Osteoblast (primary cell): ENCODE results near the gene TMEM209. TPM values are rescaled to one million over a fixed set of nuclear protein-coding genes. Genes with fewer than 3 reads are reported as not detected.

ENCODE experiments used
- DNase-seq: peaks from one replicate; pipeline ENCODE4 v3.0.0; 2011; ENCODE audit warnings: low spot score, mixed read lengths; ENCODE audit not compliant: insufficient read length; ENCODE audit errors: missing footprints
- H2AFZ ChIP-seq: 2 replicates; pipeline ENCODE4 v1.6.0; 2011; ENCODE audit warnings: mild to moderate bottlenecking, low read length
- H3K27ac ChIP-seq: 2 replicates; pipeline ENCODE4 v1.5.1; 2011; ENCODE audit warnings: mild to moderate bottlenecking, low read depth, low read length, moderate library complexity
- H3K27me3 ChIP-seq: 2 replicates; pipeline ENCODE4 v1.6.0; 2012; ENCODE audit warnings: mild to moderate bottlenecking, control low read depth, inconsistent platforms, low read length, moderate library complexity; ENCODE audit not compliant: insufficient read depth
- H3K36me3 ChIP-seq: 2 replicates; pipeline ENCODE4 v1.5.1; 2011; ENCODE audit warnings: mild to moderate bottlenecking, low read length, control low read depth, moderate library complexity; ENCODE audit not compliant: insufficient read depth
- H3K4me1 ChIP-seq: 2 replicates; pipeline ENCODE4 v1.5.1; 2011; ENCODE audit warnings: mild to moderate bottlenecking, low read length, control low read depth, moderate library complexity; ENCODE audit not compliant: insufficient read depth
- H3K4me2 ChIP-seq: 2 replicates; pipeline ENCODE4 v1.6.0; 2011; ENCODE audit warnings: mild to moderate bottlenecking, low read length; ENCODE audit not compliant: insufficient read depth
- H3K4me3 ChIP-seq: fragments of 200-600 bp; sonication (generic); 3 replicates; pipeline ENCODE4 v1.5.1; 2012; ENCODE audit warnings: mild to moderate bottlenecking, low read length, inconsistent platforms; ENCODE audit not compliant: insufficient read depth
- H3K79me2 ChIP-seq: 2 replicates; pipeline ENCODE4 v1.6.0; 2012; ENCODE audit warnings: mild to moderate bottlenecking, low read length, control low read depth, inconsistent platforms; ENCODE audit not compliant: insufficient read depth
- H3K9me3 ChIP-seq: 2 replicates; pipeline ENCODE4 v1.5.1; 2011; ENCODE audit warnings: low read depth, low read length, control low read depth
- H4K20me1 ChIP-seq: 2 replicates; pipeline ENCODE4 v1.6.0; 2012; ENCODE audit warnings: mild to moderate bottlenecking, low read length, control low read depth; ENCODE audit not compliant: insufficient read depth
- total RNA-seq: library from RNA; depleted of rRNA; stranded (reverse); fragments of >200 nt; gene quantifications from 2 replicates; pipeline ENCODE4 v1.2.3, GENCODE V29; 2012
- TF ChIP-seq, protein P1 (sequence below): IDR thresholded peaks from 2 replicates; pipeline ENCODE4 v1.5.1; 2011; ENCODE audit warnings: mild to moderate bottlenecking, low read depth, low read length, moderate library complexity; ENCODE audit errors: extremely low read depth

The TMEM209 gene
- total RNA-seq, 1 donor, result 19.9 TPM

DNA sequence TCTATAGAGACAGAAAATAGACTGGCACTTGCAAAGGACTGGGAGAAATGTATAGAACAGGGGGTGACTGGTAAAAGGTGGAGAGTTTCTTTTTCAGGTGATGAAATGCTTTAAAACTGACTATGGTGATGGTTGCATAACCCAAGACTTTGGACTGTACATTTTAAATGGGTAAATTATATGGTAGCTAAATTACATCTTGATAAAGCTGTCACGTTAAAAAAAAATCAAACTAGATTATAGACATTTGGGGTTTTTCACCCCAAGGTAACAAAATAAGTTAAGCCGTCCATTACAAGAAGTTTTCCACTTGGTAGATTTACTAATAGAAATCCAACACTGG is 24.0 kb downstream of the TMEM209 start:
- TF ChIP-seq, protein P1, sequence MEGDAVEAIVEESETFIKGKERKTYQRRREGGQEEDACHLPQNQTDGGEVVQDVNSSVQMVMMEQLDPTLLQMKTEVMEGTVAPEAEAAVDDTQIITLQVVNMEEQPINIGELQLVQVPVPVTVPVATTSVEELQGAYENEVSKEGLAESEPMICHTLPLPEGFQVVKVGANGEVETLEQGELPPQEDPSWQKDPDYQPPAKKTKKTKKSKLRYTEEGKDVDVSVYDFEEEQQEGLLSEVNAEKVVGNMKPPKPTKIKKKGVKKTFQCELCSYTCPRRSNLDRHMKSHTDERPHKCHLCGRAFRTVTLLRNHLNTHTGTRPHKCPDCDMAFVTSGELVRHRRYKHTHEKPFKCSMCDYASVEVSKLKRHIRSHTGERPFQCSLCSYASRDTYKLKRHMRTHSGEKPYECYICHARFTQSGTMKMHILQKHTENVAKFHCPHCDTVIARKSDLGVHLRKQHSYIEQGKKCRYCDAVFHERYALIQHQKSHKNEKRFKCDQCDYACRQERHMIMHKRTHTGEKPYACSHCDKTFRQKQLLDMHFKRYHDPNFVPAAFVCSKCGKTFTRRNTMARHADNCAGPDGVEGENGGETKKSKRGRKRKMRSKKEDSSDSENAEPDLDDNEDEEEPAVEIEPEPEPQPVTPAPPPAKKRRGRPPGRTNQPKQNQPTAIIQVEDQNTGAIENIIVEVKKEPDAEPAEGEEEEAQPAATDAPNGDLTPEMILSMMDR, result no peak
- Histone ChIP-seq H4K20me1 (no peaks in the 10 kb centered on the region), H3K4me3 (no peak overlapping the region), H3K79me2 (no peaks in the 10 kb centered on the region), H3K4me2 (no peak overlapping the region), H3K9me3 (no peaks in the 10 kb centered on the region), H3K27me3 (no peaks in the 10 kb centered on the region), H3K36me3 (peaks cover 21% of the 10 kb centered on the region), H3K4me1 (peaks cover 9% of the 10 kb centered on the region), H2AFZ (no peak overlapping the region), H3K27ac (peak overlapping the region; percentile 65)
- DNase-seq, result no peak

DNA sequence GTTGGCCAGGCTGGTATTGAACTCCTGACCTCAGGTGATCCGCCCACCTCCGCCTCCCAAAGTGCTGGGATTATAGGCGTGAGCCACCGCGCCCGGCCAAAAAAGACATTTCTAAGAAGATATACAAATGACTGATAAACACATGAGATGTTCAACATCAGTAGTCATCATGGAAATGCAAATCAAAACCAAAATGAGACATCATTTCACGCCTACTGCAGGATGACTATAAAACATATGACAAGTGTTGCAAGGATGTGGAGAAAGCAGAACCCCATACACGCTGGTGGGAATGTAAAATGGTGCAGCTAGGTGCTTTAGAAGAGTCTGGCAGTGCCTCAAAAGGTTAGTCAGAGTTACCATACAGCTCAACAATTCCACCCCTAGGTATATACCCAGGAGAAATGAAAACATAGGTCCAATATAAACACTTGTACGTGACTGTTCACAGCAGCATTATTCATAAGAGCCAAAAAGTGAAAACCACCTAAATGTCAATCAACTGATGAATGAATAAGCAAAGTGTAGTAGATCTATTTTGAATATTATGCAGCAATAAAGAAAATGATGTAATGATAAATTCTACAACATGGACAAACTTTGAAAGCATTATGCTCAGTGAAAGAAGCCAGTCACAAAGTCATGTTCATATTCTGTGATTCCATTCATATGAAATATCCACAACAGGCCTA is 24.5 kb downstream of the TMEM209 start:
- peak overlapping the region; percentile 65 for H3K27ac ChIP-seq
- no peak overlapping the region for H2AFZ ChIP-seq
- peaks cover 21% of the 10 kb centered on the region for H3K36me3 ChIP-seq
- no peaks in the 10 kb centered on the region for H3K79me2 ChIP-seq
- no peaks in the 10 kb centered on the region for H3K9me3 ChIP-seq
- H4K20me1 ChIP-seq, result no peaks in the 10 kb centered on the region
- no peaks in the 10 kb centered on the region for H3K27me3 ChIP-seq
- no peak for DNase-seq
- no peak overlapping the region for H3K4me2 ChIP-seq
- TF ChIP-seq, protein P1, result no peak
- H3K4me3 ChIP-seq, result no peak overlapping the region
- peaks cover 9% of the 10 kb centered on the region for H3K4me1 ChIP-seq

DNA sequence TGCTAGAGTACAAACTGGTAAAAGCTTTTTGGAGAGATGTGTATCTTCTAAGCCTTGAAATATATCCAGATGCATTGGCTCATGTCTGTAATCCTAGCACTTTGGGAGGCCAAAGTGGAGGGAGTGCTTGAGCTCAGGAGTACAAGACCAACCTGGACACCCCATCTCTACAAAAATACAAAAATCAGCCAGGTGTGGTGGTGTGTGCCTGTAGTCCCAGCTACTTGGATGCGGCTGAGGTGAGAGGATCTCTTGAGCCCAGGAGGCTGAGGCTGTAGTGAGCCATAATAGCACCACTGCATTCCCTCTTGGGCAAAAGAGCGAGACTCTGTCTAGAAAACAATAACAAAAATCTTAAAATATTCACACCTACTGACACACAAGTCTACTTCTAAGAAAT is 25.6 kb downstream of the TMEM209 start:
- TF ChIP-seq, protein P1, result no peak
- H2AFZ ChIP-seq, result no peak overlapping the region
- H3K79me2 ChIP-seq, result no peaks in the 10 kb centered on the region
- H3K4me2 ChIP-seq, result no peak overlapping the region
- peaks cover 9% of the 10 kb centered on the region for H3K4me1 ChIP-seq
- H3K36me3 ChIP-seq, result peaks cover 26% of the 10 kb centered on the region
- H3K9me3 ChIP-seq, result no peaks in the 10 kb centered on the region
- H3K27ac ChIP-seq, result no peak overlapping the region
- no peak overlapping the region for H3K4me3 ChIP-seq
- no peaks in the 10 kb centered on the region for H4K20me1 ChIP-seq
- no peak for DNase-seq
- no peaks in the 10 kb centered on the region for H3K27me3 ChIP-seq

DNA sequence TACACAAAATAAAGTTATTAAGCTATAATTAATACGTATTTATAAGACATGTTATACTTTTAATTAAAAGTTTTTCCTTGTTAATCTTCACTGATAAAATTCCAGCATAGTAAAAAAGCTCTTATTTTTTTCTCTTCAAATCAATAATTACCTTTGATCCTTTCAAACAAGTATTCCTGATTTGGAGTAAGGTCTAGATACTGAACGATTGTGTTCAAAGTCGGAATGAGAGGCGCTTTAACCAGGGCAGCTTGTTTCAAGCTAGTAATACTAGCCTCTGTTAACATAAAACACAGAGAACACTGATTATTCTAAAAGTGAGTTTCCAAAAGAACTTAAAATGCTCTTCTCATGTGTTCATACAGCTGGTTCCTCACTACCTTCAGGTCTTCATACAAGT is 27.0 kb downstream of the TMEM209 start:
- Histone ChIP-seq H3K4me1 (peaks cover 9% of the 10 kb centered on the region), H3K27me3 (no peaks in the 10 kb centered on the region), H4K20me1 (no peaks in the 10 kb centered on the region), H3K27ac (no peak overlapping the region), H3K4me3 (no peak overlapping the region), H3K36me3 (peaks cover 22% of the 10 kb centered on the region), H3K9me3 (no peaks in the 10 kb centered on the region), H2AFZ (no peak overlapping the region), H3K4me2 (no peak overlapping the region), H3K79me2 (no peaks in the 10 kb centered on the region)
- DNase-seq, result no peak
- TF ChIP-seq, protein P1, result no peak
